ENCODE results near the gene MOSPD3.

- TF ChIP-seq POLR2A (IDR thresholded peaks at IDR 0.05): no peak
- TF ChIP-seq, protein P1, sequence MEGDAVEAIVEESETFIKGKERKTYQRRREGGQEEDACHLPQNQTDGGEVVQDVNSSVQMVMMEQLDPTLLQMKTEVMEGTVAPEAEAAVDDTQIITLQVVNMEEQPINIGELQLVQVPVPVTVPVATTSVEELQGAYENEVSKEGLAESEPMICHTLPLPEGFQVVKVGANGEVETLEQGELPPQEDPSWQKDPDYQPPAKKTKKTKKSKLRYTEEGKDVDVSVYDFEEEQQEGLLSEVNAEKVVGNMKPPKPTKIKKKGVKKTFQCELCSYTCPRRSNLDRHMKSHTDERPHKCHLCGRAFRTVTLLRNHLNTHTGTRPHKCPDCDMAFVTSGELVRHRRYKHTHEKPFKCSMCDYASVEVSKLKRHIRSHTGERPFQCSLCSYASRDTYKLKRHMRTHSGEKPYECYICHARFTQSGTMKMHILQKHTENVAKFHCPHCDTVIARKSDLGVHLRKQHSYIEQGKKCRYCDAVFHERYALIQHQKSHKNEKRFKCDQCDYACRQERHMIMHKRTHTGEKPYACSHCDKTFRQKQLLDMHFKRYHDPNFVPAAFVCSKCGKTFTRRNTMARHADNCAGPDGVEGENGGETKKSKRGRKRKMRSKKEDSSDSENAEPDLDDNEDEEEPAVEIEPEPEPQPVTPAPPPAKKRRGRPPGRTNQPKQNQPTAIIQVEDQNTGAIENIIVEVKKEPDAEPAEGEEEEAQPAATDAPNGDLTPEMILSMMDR (IDR thresholded peaks at IDR 0.05): no peak
- no peak for TF ChIP-seq POLR2AphosphoS5 (IDR thresholded peaks at IDR 0.05)
Observed at GRCh38 chr7:100565133-100565571, 47.2 kb upstream of the MOSPD3 start.
